Neuronal stem cell (in vitro differentiated cells): ENCODE data around the gene SPAG6.
A peak's percentile ranks its signal among the peaks of the same experiment; 100 is the strongest.

ENCODE experiments used
- DNase-seq: peaks from one replicate; pipeline ENCODE4 v3.0.0-alpha.2; 2013; ENCODE audit warnings: low spot score
- H2AFZ ChIP-seq: one replicate; pipeline ENCODE4 v1.6.1; 2013; ENCODE audit warnings: mild to moderate bottlenecking, low read length, inconsistent platforms
- H2AK5ac ChIP-seq: 2 replicates; pipeline ENCODE4 v1.6.1; 2013; ENCODE audit warnings: low read depth, mild to moderate bottlenecking, inconsistent platforms, low read length, moderate library complexity, mixed read lengths
- H2BK120ac ChIP-seq: 2 replicates; pipeline ENCODE4 v1.6.1; 2013; ENCODE audit warnings: low read depth, mild to moderate bottlenecking, inconsistent platforms, low read length, moderate library complexity, mixed read lengths
- H2BK12ac ChIP-seq: one replicate; pipeline ENCODE4 v1.6.1; 2013; ENCODE audit warnings: low read length, inconsistent platforms
- H2BK15ac ChIP-seq: 2 replicates; pipeline ENCODE4 v1.6.1; 2013; ENCODE audit warnings: mild to moderate bottlenecking, low read length, inconsistent platforms, mixed read lengths
- H2BK5ac ChIP-seq: one replicate; pipeline ENCODE4 v1.6.1; 2013; ENCODE audit warnings: inconsistent platforms, mild to moderate bottlenecking, low read length, moderate library complexity
- H3K14ac ChIP-seq: one replicate; pipeline ENCODE4 v1.6.1; 2013; ENCODE audit warnings: low read length, inconsistent platforms
- H3K18ac ChIP-seq: 2 replicates; pipeline ENCODE4 v1.6.1; 2013; ENCODE audit warnings: low read length, inconsistent platforms
- H3K23ac ChIP-seq: 2 replicates; pipeline ENCODE4 v1.6.1; 2013; ENCODE audit warnings: low read depth, mild to moderate bottlenecking, mixed read lengths, low read length, inconsistent platforms; ENCODE audit not compliant: poor library complexity
- H3K27ac ChIP-seq: replicated peaks from 3 replicates; pipeline ENCODE4 v1.5.1; 2013; ENCODE audit warnings: low read length, inconsistent platforms
- H3K27me3 ChIP-seq, 3 experiments: 2 replicates each; pipeline ENCODE4 v1.6.1; 2013; ENCODE audit warnings: low read length in 3 of 3, mild to moderate bottlenecking in 2 of 3, inconsistent platforms in 1 of 3, low read depth in 1 of 3, mixed read lengths in 1 of 3, moderate library complexity in 1 of 3; ENCODE audit not compliant: control insufficient read depth in 3 of 3, insufficient read depth in 3 of 3
- H3K36me3 ChIP-seq, 2 donors: replicated peaks in 1 of 2; 2 replicates each; pipeline ENCODE4 v1.6.1; 2013; ENCODE audit warnings: low read length in 2 of 2; ENCODE audit not compliant: control insufficient read depth in 2 of 2, insufficient read depth in 2 of 2
- H3K4ac ChIP-seq: 2 replicates; pipeline ENCODE4 v1.6.1; 2013; ENCODE audit warnings: inconsistent platforms, mild to moderate bottlenecking, low read length, moderate library complexity
- H3K4me1 ChIP-seq, 2 donors: 1 replicate in 1 of 2; 2 replicates in 1 of 2; pipeline ENCODE4 v1.6.1; 2013; ENCODE audit warnings: low read length in 2 of 2, low read depth in 1 of 2; ENCODE audit not compliant: control insufficient read depth in 2 of 2, insufficient read depth in 1 of 2
- H3K4me2 ChIP-seq: one replicate; pipeline ENCODE4 v1.6.1; 2013; ENCODE audit warnings: mild to moderate bottlenecking, low read length, inconsistent platforms; ENCODE audit not compliant: insufficient read depth, poor library complexity, severe bottlenecking
- H3K4me3 ChIP-seq, 2 donors: 2 replicates each; pipeline ENCODE4 v1.5.1; 2013; ENCODE audit warnings: low read length in 2 of 2, mild to moderate bottlenecking in 2 of 2, inconsistent platforms in 1 of 2, moderate library complexity in 1 of 2
- H3K79me1 ChIP-seq: one replicate; pipeline ENCODE4 v1.6.1; 2013; ENCODE audit warnings: low read depth, mild to moderate bottlenecking, inconsistent platforms, low read length, moderate library complexity
- H3K9ac ChIP-seq: one replicate; pipeline ENCODE4 v1.6.1; 2013; ENCODE audit warnings: mild to moderate bottlenecking, low read depth, low read length, inconsistent platforms; ENCODE audit not compliant: poor library complexity
- H3K9me3 ChIP-seq, 2 donors: replicated peaks in 1 of 2; 2 replicates each; pipeline versions ENCODE3 to v1.6.1; 2013; ENCODE audit warnings: low read length in 2 of 2, mild to moderate bottlenecking in 2 of 2, inconsistent platforms in 1 of 2, low read depth in 1 of 2, mixed read lengths in 1 of 2, moderate library complexity in 1 of 2; ENCODE audit not compliant: control insufficient read depth in 2 of 2, insufficient read depth in 1 of 2
- H4K8ac ChIP-seq: one replicate; pipeline ENCODE4 v1.6.1; 2013; ENCODE audit warnings: low read depth, mild to moderate bottlenecking, inconsistent platforms, low read length, moderate library complexity
- H4K91ac ChIP-seq: one replicate; pipeline ENCODE4 v1.6.1; 2013; ENCODE audit warnings: low read length, low read depth, mild to moderate bottlenecking, inconsistent platforms; ENCODE audit not compliant: poor library complexity
- WGBS, 2 donors: extraction: QIAGEN DNeasy Blood & Tissue Kit; methylation state at CpG; one replicate each; pipeline ENCODE4 v1.1.7; 2013; ENCODE audit warnings: missing lambda C conversion rate in 2 of 2, mixed read lengths in 1 of 2; ENCODE audit not compliant: insufficient read length in 2 of 2, insufficient replicate concordance in 1 of 2; ENCODE audit errors: extremely low coverage in 2 of 2; 5-methylcytosine and 5-hydroxymethylcytosine counted together

Gene SPAG6

GRCh38 chr10:22340329-22341189 lies 4.7 kb upstream of the SPAG6 start:
- Histone ChIP-seq H4K91ac (no peak overlapping the region), H3K4me1 (peaks cover 7 to 8% of the 10 kb centered on the region in 2 donors), H2AFZ (peak overlapping the region; percentile 93), H3K27me3 (peaks cover 16 to 84% (median 61%) of the 10 kb centered on the region in 3 experiments), H3K14ac (no peak overlapping the region), H3K4ac (no peak overlapping the region), H3K18ac (peak overlapping the region; percentile 93), H2BK5ac (peak overlapping the region; percentile 50), H3K79me1 (no peaks in the 10 kb centered on the region), H3K4me3 (peak overlapping the region; percentile 66 to 80), H3K9ac (peak overlapping the region; percentile 88), H3K23ac (peak overlapping the region; percentile 69), H2BK120ac (peak overlapping the region; percentile 68), H4K8ac (no peak overlapping the region), H3K36me3 (no peaks in the 10 kb centered on the region), H3K27ac (peak overlapping the region; percentile 46), H2BK15ac (peak overlapping the region; percentile 44), H2BK12ac (peak overlapping the region; percentile 89), H3K9me3 (peaks cover 3 to 8% of the 10 kb centered on the region in 2 donors), H3K4me2 (peak overlapping the region; percentile 89), H2AK5ac (no peak overlapping the region)
- peak; percentile 77 for DNase-seq
- WGBS, 2 donors, result no CpG with 5 or more reads among the region's 98 CpGs

GRCh38 chr10:22341190-22341925 lies 3.9 kb upstream of the SPAG6 start:
- Histone ChIP-seq H2BK12ac (peak overlapping the region; percentile 17), H4K8ac (no peak overlapping the region), H3K9me3 (peaks cover 0 to 12% of the 10 kb centered on the region in 2 donors), H3K4me2 (peak overlapping the region; percentile 89), H3K9ac (peak overlapping the region; percentile 88), H2BK15ac (no peak overlapping the region), H3K23ac (peak overlapping the region; percentile 69), H2AK5ac (no peak overlapping the region), H4K91ac (no peak overlapping the region), H3K14ac (no peak overlapping the region), H2BK120ac (no peak overlapping the region), H3K36me3 (no peaks in the 10 kb centered on the region), H3K79me1 (no peaks in the 10 kb centered on the region), H3K27me3 (peaks cover 17 to 87% (median 60%) of the 10 kb centered on the region in 3 experiments), H3K4me3 (peak overlapping the region; percentile 66 to 80), H3K27ac (no peak overlapping the region), H2AFZ (peak overlapping the region; percentile 93), H2BK5ac (peak overlapping the region; percentile 8), H3K4ac (no peak overlapping the region), H3K4me1 (peaks cover 5 to 8% of the 10 kb centered on the region in 2 donors), H3K18ac (peak overlapping the region; percentile 93)
- no CpG with 5 or more reads among the region's 40 CpGs for whole genome bisulfite sequencing, 2 donors
- peak; percentile 56 for DNase-seq

- Histone ChIP-seq H3K27ac (no peak overlapping the region), H3K4me3 (no peak overlapping the region), H2BK12ac (no peak overlapping the region), H2AK5ac (no peak overlapping the region), H2BK15ac (no peak overlapping the region), H3K18ac (no peak overlapping the region), H3K79me1 (no peaks in the 10 kb centered on the region), H3K9ac (no peak overlapping the region), H3K27me3 (peaks cover 17 to 89% (median 57%) of the 10 kb centered on the region in 3 experiments), H3K4me1 (peaks cover 5 to 8% of the 10 kb centered on the region in 2 donors), H3K4ac (no peak overlapping the region), H4K91ac (no peak overlapping the region), H2AFZ (no peak overlapping the region), H3K36me3 (no peaks in the 10 kb centered on the region), H3K23ac (no peak overlapping the region), H4K8ac (no peak overlapping the region), H2BK120ac (no peak overlapping the region), H3K14ac (no peak overlapping the region), H3K4me2 (no peak overlapping the region), H3K9me3 (peaks cover 0 to 12% of the 10 kb centered on the region in 2 donors), H2BK5ac (no peak overlapping the region)
- DNase-seq, result peak; percentile 11
- no CpG with 5 or more reads among the region's 3 CpGs for WGBS, 2 donors
These were observed 3.4 kb upstream of the SPAG6 start for GRCh38 chr10:22341926-22342196.

GRCh38 chr10:22342421-22342820 lies 2.9 kb upstream of the SPAG6 start:
- WGBS, 2 donors, result no CpG with 5 or more reads among the region's 3 CpGs
- no peak overlapping the region for H3K27ac ChIP-seq
- H3K27me3 ChIP-seq, result peaks cover 17 to 89% (median 54%) of the 10 kb centered on the region in 3 experiments
- no peak overlapping the region for H3K9ac ChIP-seq
- H3K18ac ChIP-seq, result no peak overlapping the region
- H2AFZ ChIP-seq, result no peak overlapping the region
- no peaks in the 10 kb centered on the region for H3K36me3 ChIP-seq
- H2BK120ac ChIP-seq, result no peak overlapping the region
- no peak overlapping the region for H3K4ac ChIP-seq
- no peaks in the 10 kb centered on the region for H3K79me1 ChIP-seq
- H3K23ac ChIP-seq, result no peak overlapping the region
- H4K8ac ChIP-seq, result no peak overlapping the region
- H2BK12ac ChIP-seq, result no peak overlapping the region
- H3K14ac ChIP-seq, result no peak overlapping the region
- no peak overlapping the region for H3K4me3 ChIP-seq
- H2AK5ac ChIP-seq, result no peak overlapping the region
- no peak overlapping the region for H2BK15ac ChIP-seq
- peak; percentile 12 for DNase-seq
- no peak overlapping the region for H4K91ac ChIP-seq
- peaks cover 3 to 6% of the 10 kb centered on the region in 2 donors for H3K4me1 ChIP-seq
- no peak overlapping the region for H2BK5ac ChIP-seq
- H3K4me2 ChIP-seq, result no peak overlapping the region
- peaks cover 0 to 12% of the 10 kb centered on the region in 2 donors for H3K9me3 ChIP-seq
